RPMI8226 (cell line): Measurements from ENCODE around the gene TMCC1.
"Not testable (repeated sequence)": the region's sequence is repeated elsewhere in the genome, so short reads cannot be mapped to it uniquely, and the experiment has no call there.

Experiments used
- DNase-seq: peaks from one replicate; pipeline ENCODE4 v3.0.0-alpha.2; 2015

The TMCC1 gene

GRCh38 chr3:129893581-129894070 lies at the start of gene TMCC1:
Gene TMCC1, minus strand, starts transcription at chr3:129893711.
- DNase-seq: peak; percentile 97

- DNase-seq: no peak
Measured at GRCh38 chr3:129943020-129943419, 49.5 kb upstream of the TMCC1 start.

- peak; percentile 56 for DNase-seq
Measured at GRCh38 chr3:129942296-129942695, 48.8 kb upstream of the TMCC1 start.

GRCh38 chr3:129940086-129940485 lies 46.6 kb upstream of the TMCC1 start:
- no peak for DNase-seq

- peak; percentile 18 for DNase-seq
Measured at GRCh38 chr3:129938140-129938930, 44.8 kb upstream of the TMCC1 start.

GRCh38 chr3:129937717-129938116 lies 44.2 kb upstream of the TMCC1 start:
- DNase-seq: no peak

- peak; percentile 43 for DNase-seq
Measured at GRCh38 chr3:129936757-129937156, 43.2 kb upstream of the TMCC1 start.

- peak; percentile 24 for DNase-seq
Measured at GRCh38 chr3:129934234-129935123, 41.0 kb upstream of the TMCC1 start.

- no peak for DNase-seq
Measured at GRCh38 chr3:129933471-129933870, 40.0 kb upstream of the TMCC1 start.

GRCh38 chr3:129929383-129929782 lies 35.9 kb upstream of the TMCC1 start:
- DNase-seq: no peak

GRCh38 chr3:129927072-129927471 lies 33.6 kb upstream of the TMCC1 start:
- DNase-seq: no peak

GRCh38 chr3:129919806-129920205 lies 26.3 kb upstream of the TMCC1 start:
- no peak for DNase-seq

- no peak for DNase-seq
Measured at GRCh38 chr3:129919357-129919756, 25.8 kb upstream of the TMCC1 start.

GRCh38 chr3:129918461-129918860 lies 24.9 kb upstream of the TMCC1 start:
- no peak for DNase-seq

GRCh38 chr3:129917423-129918007 lies 24.0 kb upstream of the TMCC1 start:
- DNase-seq: no peak

GRCh38 chr3:129913618-129914017 lies 20.1 kb upstream of the TMCC1 start:
- DNase-seq: no peak

- DNase-seq: no peak
Measured at GRCh38 chr3:129911261-129911861, 17.9 kb upstream of the TMCC1 start.

GRCh38 chr3:129909235-129909634 lies 15.7 kb upstream of the TMCC1 start:
- DNase-seq: not testable (repeated sequence)

GRCh38 chr3:129908417-129908816 lies 14.9 kb upstream of the TMCC1 start:
- DNase-seq: no peak

GRCh38 chr3:129901272-129901671 lies 7.8 kb upstream of the TMCC1 start:
- DNase-seq: not testable (repeated sequence)

- DNase-seq: no peak
Measured at GRCh38 chr3:129897026-129897425, 3.5 kb upstream of the TMCC1 start.

GRCh38 chr3:129892857-129893580 lies 492 bp downstream of the TMCC1 start:
- DNase-seq: peak; percentile 80
